Pulmonary artery endothelial cell (primary cell): ENCODE data around the gene BCL2L15. TPM values are rescaled to one million over a fixed set of nuclear protein-coding genes. Genes with fewer than 3 reads are reported as not detected.

Source experiments
- DNase-seq: peaks from one replicate; pipeline ENCODE4 v3.0.0-alpha.2; 2011; ENCODE audit warnings: low read depth, low spot score
- total RNA-seq: library from RNA; depleted of rRNA; stranded (reverse); fragments of >200 nt; gene quantifications from 2 replicates; pipeline ENCODE4 v1.2.3, GENCODE V29; 2014

The BCL2L15 gene
- 0.11 and 0.26 TPM in 2 replicates for total RNA-seq

GRCh38 chr1:113887402-113888175, at the start of gene BCL2L15:
Gene BCL2L15, minus strand, starts transcription at chr1:113887581. Its CDS starts 206 bp downstream, at chr1:113887375.
- DNase-seq: no peak

- DNase-seq: no peak
These were observed 49.8 kb upstream of the BCL2L15 start for GRCh38 chr1:113937146-113937545.

GRCh38 chr1:113935970-113936369, 48.6 kb upstream of the BCL2L15 start:
- no peak for DNase-seq

GRCh38 chr1:113935176-113935575, 47.8 kb upstream of the BCL2L15 start:
- DNase-seq: no peak

- no peak for DNase-seq
These were observed 47.2 kb upstream of the BCL2L15 start for GRCh38 chr1:113934511-113935055.

GRCh38 chr1:113934006-113934405, 46.6 kb upstream of the BCL2L15 start:
- no peak for DNase-seq

GRCh38 chr1:113931451-113931851, 44.1 kb upstream of the BCL2L15 start:
- no peak for DNase-seq

GRCh38 chr1:113930499-113931161, 43.2 kb upstream of the BCL2L15 start:
- peak; percentile 76 for DNase-seq

- no peak for DNase-seq
These were observed 42.5 kb upstream of the BCL2L15 start for GRCh38 chr1:113929750-113930498.

GRCh38 chr1:113928941-113929749, 41.8 kb upstream of the BCL2L15 start, which contains the start of gene HIPK1:
Gene HIPK1, plus strand, starts transcription at chr1:113929324.
- peak; percentile 58 for DNase-seq

- no peak for DNase-seq
These were observed 41.0 kb upstream of the BCL2L15 start for GRCh38 chr1:113928187-113928930.

GRCh38 chr1:113924473-113924872, 37.1 kb upstream of the BCL2L15 start:
- no peak for DNase-seq

- no peak for DNase-seq
These were observed 35.6 kb upstream of the BCL2L15 start for GRCh38 chr1:113922957-113923356.

GRCh38 chr1:113918243-113918642, 30.9 kb upstream of the BCL2L15 start:
- no peak for DNase-seq

- no peak for DNase-seq
These were observed 30.2 kb upstream of the BCL2L15 start for GRCh38 chr1:113917400-113918082.

- DNase-seq: no peak
These were observed 29.6 kb upstream of the BCL2L15 start for GRCh38 chr1:113916974-113917373.

- DNase-seq: no peak
These were observed 26.7 kb upstream of the BCL2L15 start for GRCh38 chr1:113913887-113914664.

GRCh38 chr1:113913312-113913668, 25.9 kb upstream of the BCL2L15 start:
- no peak for DNase-seq
